A673 (cell line): ENCODE measurements around the gene STK26. TPM values are rescaled to one million over a fixed set of nuclear protein-coding genes. Genes with fewer than 3 reads are reported as not detected.
"Not testable (repeated sequence)": the region's sequence is repeated elsewhere in the genome, so short reads cannot be mapped to it uniquely, and the experiment has no call there.

ENCODE experiments used
- BruUV-seq: library from RNA; stranded (reverse); fragments of 400-500 nt; replicated peaks from 2 replicates; lab custom pipeline; 2021; lab: Mats Ljungman, UMichigan
- CTCF ChIA-PET: fragments of 300-600 bp; sonication (Branson Sonifier 250); formaldehyde crosslinking; loops from one replicate; lab custom pipeline; 2022; ENCODE audit warnings: antibody characterized with exemption; lab: Charles Lee
- POLR2A ChIA-PET: fragments of 300-600 bp; sonication (Branson Sonifier 250); formaldehyde crosslinking; loops from one replicate; lab custom pipeline; 2022; ENCODE audit warnings: antibody characterized with exemption; ENCODE audit not compliant: low non-redundant PET; lab: Charles Lee
- DNase-seq: peaks from one replicate; pipeline ENCODE4 v3.0.0-alpha.2; 2015; ENCODE audit warnings: low spot score
- H3K27ac ChIP-seq: fragments of 200-600 bp; sonication (generic); 2 replicates; pipeline ENCODE4 v1.5.1; 2016; ENCODE audit warnings: mixed run types, low read depth, mild to moderate bottlenecking, mixed read lengths, antibody characterized with exemption, low read length; ENCODE audit not compliant: poor library complexity, severe bottlenecking
- H3K27me3 ChIP-seq: fragments of 200-600 bp; sonication (generic); replicated peaks from 2 replicates; pipeline ENCODE4 v1.6.1; 2017; ENCODE audit warnings: mixed run types, low read depth, mild to moderate bottlenecking, mixed read lengths, antibody characterized with exemption, low read length; ENCODE audit not compliant: insufficient read depth, poor library complexity
- H3K36me3 ChIP-seq: fragments of 200-600 bp; sonication (generic); 2 replicates; pipeline ENCODE4 v1.6.1; 2016; ENCODE audit warnings: mixed run types, mild to moderate bottlenecking, mixed read lengths, antibody characterized with exemption, low read length; ENCODE audit not compliant: insufficient read depth, poor library complexity, severe bottlenecking
- H3K4me1 ChIP-seq: fragments of 200-600 bp; sonication (generic); 2 replicates; pipeline ENCODE4 v1.6.1; 2017; ENCODE audit warnings: mixed run types, mild to moderate bottlenecking, mixed read lengths, antibody characterized with exemption, low read length; ENCODE audit not compliant: insufficient read depth, poor library complexity, severe bottlenecking
- H3K4me3 ChIP-seq: fragments of 200-600 bp; sonication (generic); 2 replicates; pipeline ENCODE4 v1.5.1; 2016; ENCODE audit warnings: low read depth, mixed run types, mild to moderate bottlenecking, mixed read lengths, low read length; ENCODE audit not compliant: poor library complexity, severe bottlenecking
- H3K9me3 ChIP-seq: fragments of 200-600 bp; sonication (generic); 2 replicates; pipeline ENCODE4 v1.6.1; 2016; ENCODE audit warnings: mixed run types, low read depth, mild to moderate bottlenecking, mixed read lengths, antibody characterized with exemption, low read length; ENCODE audit not compliant: poor library complexity, severe bottlenecking
- EZH2 ChIP-seq: fragments of 200-600 bp; sonication (generic); IDR thresholded peaks from 2 replicates; pipeline ENCODE4 v1.6.1; 2017; ENCODE audit warnings: borderline replicate concordance, low read depth, mild to moderate bottlenecking, mixed read lengths, antibody characterized with exemption, low read length; ENCODE audit not compliant: poor library complexity, severe bottlenecking
- intact Hi-C: fragments of 100-400 bp; cut with micrococcal nuclease; formaldehyde crosslinking; loops from one replicate; pipeline ENCODE4 v1.10.0; 2022; ENCODE audit not compliant: unreplicated experiment
- total RNA-seq: library from RNA; stranded (reverse); gene quantifications from 2 replicates; pipeline ENCODE4 v1.2.3, GENCODE V29; 2021
- TF ChIP-seq, protein P1 (sequence below): fragments of 300-800, 200-600 bp; sonication (generic); conservative IDR thresholded peaks from 2 replicates; pipeline ENCODE4 v1.5.1; 2017; ENCODE audit warnings: low read depth, mild to moderate bottlenecking, antibody characterized with exemption, low read length, moderate library complexity, mixed read lengths

Gene STK26
- total RNA-seq, 1 experiment from 2014 or later, result 60.8 TPM

- CTCF ChIA-PET, result no interaction called here
- BruUV-seq, result no TSS peak
- Histone ChIP-seq H3K36me3 (no peaks in the 10 kb centered on the region), H3K4me1 (no peaks in the 10 kb centered on the region), H3K9me3 (no peaks in the 10 kb centered on the region), H3K27me3 (peaks cover 3% of the 10 kb centered on the region), H3K27ac (no peak overlapping the region), H3K4me3 (no peak overlapping the region)
- intact Hi-C loops, result no loop called here
- no peak for TF ChIP-seq EZH2
- TF ChIP-seq, protein P1, sequence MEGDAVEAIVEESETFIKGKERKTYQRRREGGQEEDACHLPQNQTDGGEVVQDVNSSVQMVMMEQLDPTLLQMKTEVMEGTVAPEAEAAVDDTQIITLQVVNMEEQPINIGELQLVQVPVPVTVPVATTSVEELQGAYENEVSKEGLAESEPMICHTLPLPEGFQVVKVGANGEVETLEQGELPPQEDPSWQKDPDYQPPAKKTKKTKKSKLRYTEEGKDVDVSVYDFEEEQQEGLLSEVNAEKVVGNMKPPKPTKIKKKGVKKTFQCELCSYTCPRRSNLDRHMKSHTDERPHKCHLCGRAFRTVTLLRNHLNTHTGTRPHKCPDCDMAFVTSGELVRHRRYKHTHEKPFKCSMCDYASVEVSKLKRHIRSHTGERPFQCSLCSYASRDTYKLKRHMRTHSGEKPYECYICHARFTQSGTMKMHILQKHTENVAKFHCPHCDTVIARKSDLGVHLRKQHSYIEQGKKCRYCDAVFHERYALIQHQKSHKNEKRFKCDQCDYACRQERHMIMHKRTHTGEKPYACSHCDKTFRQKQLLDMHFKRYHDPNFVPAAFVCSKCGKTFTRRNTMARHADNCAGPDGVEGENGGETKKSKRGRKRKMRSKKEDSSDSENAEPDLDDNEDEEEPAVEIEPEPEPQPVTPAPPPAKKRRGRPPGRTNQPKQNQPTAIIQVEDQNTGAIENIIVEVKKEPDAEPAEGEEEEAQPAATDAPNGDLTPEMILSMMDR, result no peak
- DNase-seq, result no peak
- POLR2A ChIA-PET, result no interaction called here
These were observed 22.4 kb downstream of the STK26 start for GRCh38 chrX:132045456-132045855.

DNA sequence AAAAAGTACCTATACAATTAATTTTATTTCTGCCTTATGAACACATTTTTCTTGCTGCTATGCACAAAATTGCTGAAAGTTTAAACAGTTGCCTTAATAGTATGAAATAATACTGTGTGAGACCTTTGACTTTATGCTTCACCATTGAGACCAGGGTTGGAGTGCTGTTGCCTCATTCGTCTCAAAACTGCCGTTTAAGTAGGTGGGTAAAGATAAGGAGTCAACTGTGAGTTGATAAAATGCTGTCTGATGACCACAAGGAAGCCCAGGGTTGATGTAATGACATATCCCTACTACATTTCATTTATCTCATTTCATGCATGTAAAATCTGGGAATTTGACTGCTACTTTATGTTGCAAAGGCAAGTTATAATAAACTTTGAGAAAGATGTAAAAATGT lies 23.4 kb downstream of the STK26 start:
- ChIA-PET CTCF (no interaction called here), POLR2A (no interaction called here)
- no peaks in the 10 kb centered on the region for H3K4me1 ChIP-seq
- intact Hi-C loops, result no loop called here
- H3K36me3 ChIP-seq, result no peaks in the 10 kb centered on the region
- no peak overlapping the region for H3K4me3 ChIP-seq
- no peak overlapping the region for H3K27ac ChIP-seq
- peaks cover 3% of the 10 kb centered on the region for H3K27me3 ChIP-seq
- no peaks in the 10 kb centered on the region for H3K9me3 ChIP-seq
- BruUV-seq, result no TSS peak
- no peak for TF ChIP-seq EZH2
- TF ChIP-seq, protein P1, result no peak
- no peak for DNase-seq

DNA sequence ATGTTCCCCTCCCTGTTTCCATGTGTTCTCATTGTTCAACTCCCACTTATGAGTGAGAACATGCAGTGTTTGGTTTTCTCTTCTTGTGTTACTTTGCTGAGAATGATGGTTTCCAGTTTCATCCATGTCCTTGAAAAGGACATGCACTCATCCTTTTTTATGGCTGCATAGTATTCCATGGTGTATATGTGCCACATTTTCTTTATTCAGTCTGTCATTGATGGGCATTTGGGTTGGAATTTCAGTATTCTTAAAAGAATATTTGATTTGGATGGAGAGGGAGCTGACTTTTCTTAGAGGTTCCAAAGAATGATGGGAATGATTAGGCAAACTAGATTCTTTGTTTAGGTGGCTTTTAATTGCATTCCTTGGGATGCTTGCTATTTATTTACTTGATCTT lies 28.7 kb downstream of the STK26 start:
- H3K9me3 ChIP-seq, POLR2A ChIA-PET, CTCF ChIA-PET, H3K36me3 ChIP-seq, H3K4me3 ChIP-seq, H3K4me1 ChIP-seq, intact Hi-C loops, H3K27me3 ChIP-seq, BruUV-seq, H3K27ac ChIP-seq, DNase-seq: not testable (repeated sequence)

DNA sequence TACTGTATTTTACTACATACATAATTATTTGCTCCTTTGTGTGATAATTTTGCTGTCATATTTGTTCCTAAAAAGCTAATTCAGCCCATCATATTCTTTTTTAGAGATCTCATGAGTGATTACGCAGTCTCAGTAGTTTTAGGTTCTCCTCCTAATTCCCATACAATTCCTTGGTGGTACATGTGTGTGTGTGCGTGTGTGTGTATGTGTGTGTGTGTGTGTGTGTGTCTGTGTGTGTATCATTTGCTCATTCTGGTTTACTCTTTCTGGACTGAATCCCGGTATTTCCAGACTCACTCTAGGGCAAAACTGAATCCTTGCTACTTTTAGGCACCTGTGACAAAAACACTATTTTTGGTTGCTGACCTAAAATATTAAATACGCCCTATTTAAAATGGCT lies 34.9 kb downstream of the STK26 start:
- H3K27ac ChIP-seq, result no peak overlapping the region
- CTCF ChIA-PET, result no interaction called here

More for the DNA sequence above, 34.9 kb downstream of the STK26 start:
- intact Hi-C loops, result no loop called here
- H3K9me3 ChIP-seq, result no peaks in the 10 kb centered on the region
- POLR2A ChIA-PET, result no interaction called here
- TF ChIP-seq, protein P1, result no peak
- TF ChIP-seq EZH2, result no peak
- no peak for DNase-seq
- H3K36me3 ChIP-seq, result no peaks in the 10 kb centered on the region
- H3K27me3 ChIP-seq, result no peaks in the 10 kb centered on the region
- H3K4me3 ChIP-seq, result no peak overlapping the region
- no TSS peak for BruUV-seq
- H3K4me1 ChIP-seq, result no peaks in the 10 kb centered on the region
